CD1c-positive myeloid dendritic cell (primary cell): ENCODE measurements around the gene AMT.

Source experiments
- DNase-seq: peaks from one replicate; pipeline ENCODE4 v3.0.0-alpha.2; 2016; ENCODE audit errors: extremely low spot score

AMT gene

GRCh38 chr3:49422379-49423248 lies at the start of gene AMT:
AMT (minus strand) TSS chr3:49422473; CDS start chr3:49422450, 23 bp downstream.
- peak; percentile 47 for DNase-seq

DNA sequence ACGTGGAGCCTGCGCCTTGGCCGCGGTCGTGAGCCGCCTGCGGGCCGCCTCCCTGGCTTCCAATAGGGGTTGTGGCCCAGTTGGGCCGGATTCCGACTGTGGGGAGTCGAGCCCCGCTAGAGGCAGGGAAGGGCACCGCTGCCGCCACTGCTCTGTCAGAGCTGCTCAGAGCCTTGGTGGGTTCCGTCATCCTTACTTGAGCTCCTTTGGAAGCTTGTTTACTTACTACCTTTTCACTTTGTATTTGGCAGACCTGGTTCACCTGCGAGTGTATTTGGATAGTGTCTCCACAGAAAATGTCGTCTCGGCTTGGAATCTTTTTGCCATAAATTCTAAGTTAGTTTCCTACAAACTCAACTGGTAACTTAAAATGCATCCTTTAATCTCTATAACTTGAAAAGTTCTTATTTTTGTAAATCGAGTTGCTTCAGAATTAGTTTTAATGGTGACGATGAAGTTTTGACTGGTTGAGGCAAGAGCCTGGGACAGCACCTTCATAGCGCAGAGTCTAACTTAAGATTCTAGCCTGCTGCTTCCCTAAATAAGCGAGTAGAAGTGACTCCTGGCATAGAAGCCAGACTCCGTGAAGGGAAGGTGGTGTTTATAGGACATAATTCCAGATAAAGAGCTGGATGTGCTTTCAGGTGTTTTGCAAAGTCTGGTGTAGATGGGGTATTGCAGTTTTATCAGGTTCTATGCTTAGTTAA lies 48.6 kb upstream of the AMT start:
- peak; percentile 42 for DNase-seq

DNA sequence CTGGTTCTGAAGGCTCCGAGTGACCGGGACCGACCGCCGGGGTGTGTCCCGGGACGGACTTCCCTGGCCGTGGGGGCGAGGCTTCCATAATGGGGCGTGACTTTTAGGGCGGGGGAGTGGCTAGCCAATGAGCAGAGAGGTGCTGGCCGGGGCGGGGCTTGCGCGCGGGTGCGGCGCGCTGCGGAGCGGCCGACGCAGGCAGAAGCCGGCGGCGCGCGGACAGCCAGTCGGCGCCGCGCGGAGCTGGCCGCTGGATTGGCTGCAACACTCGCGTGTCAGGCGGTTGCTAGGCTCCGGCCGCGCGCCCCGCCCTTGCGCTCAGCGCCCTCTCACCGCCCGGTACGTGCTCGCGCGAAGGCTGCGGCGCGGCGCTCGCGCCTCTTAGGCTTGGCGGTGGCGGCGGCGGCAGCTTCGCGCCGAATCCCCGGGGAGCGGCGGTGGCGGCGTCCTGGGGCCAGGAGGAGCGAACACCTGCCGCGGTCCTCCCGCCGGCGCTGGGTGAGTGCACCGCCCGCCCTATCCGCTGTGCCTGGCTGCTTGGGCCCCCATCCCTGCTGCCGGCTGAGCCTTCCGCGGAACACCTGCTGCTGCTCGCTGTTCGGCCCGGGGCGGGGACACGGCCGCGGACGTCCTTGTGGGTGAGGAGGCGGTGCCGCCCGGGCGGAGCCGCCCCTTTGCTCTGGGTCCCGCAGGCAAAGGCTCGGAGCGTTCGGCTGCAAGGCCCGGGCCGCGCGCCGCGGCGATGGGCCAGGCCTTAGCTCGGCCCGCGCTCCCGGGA lies 47.9 kb upstream of the AMT start, which contains the start of gene DAG1:
Gene DAG1, plus strand, starts transcription at position 332 of the 778 bp plus-strand sequence. CDS start 40,268 bp downstream, outside the sequence.
- DNase-seq = peak; percentile 99

- no peak for DNase-seq
Observed at GRCh38 chr3:49469037-49469935, 47.0 kb upstream of the AMT start.

- no peak for DNase-seq
Observed at GRCh38 chr3:49466085-49466484, 43.8 kb upstream of the AMT start.

DNA sequence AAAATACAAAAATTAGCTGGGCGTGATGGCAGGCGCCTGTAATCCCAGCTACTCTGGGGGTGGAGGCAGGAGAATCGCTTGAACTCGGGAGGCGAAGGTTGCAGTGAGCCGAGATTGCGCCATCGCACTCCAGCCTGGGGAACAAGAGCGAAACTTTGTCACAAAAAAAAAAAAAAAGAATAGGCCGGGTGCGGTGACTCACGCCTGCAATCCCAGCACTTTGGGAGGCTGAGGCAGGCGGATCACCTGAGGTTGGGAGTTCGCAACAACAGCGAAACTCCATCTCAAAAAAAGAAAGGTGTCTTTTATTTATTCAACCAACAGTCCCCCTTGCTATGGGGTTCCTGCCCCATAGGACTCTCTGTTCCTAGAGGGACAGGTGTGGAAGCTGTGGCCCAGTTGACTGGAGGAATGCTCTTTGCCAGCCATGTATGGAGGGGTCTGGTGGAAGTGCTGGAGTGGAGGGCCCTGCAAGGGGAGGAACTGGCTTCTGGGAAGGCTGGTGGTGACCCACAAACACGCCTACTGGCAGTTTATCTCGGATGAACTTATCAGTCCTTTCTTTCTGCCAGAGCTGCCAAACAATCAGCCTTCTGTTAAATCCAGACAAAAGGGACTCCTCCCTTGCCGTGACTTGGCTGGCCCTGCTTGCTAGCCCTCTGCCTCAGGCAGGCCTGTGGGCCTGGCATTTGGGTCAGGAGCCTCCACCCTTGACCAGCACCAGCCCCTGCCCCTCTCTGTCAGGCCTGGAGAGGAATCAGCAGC lies 43.2 kb upstream of the AMT start:
- peak; percentile 37 for DNase-seq

GRCh38 chr3:49462222-49462621 lies 39.9 kb upstream of the AMT start:
- no peak for DNase-seq

GRCh38 chr3:49461443-49462171 lies 39.3 kb upstream of the AMT start:
- no peak for DNase-seq

GRCh38 chr3:49460956-49461355 lies 38.7 kb upstream of the AMT start:
- DNase-seq = no peak

DNA sequence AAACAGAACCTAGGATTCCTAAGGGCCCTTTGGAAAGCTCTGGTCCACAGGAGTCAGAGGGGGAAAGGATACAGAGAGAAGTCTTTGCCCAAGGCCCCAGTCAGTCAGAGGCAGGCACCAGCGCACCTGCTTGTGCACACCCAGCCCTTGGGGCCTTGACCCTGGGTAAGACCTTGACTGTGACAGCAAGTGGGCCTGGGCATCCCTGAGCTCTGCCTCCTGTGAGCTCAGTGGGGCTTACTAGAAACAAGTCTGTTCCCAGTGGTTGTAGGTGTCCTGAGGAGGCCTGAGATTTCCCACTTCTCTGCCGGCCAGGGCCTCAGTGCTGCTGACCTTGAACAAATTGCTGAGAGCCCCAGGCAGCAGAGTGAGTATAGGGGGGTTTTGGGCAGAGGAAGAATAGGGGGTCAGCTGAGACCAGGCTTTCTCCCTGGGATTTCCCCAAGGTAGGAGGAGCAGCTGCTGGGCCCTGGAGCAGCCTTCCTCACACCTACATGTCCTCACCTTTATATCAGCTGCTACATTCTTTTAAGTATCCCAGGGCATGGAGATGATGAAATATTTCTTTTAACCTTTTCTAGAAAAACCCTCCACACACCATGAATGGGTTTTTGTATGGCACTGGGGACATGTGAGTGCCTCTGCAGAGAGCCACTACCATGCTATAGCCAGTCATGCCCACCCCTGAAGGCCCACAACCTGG lies 38.1 kb upstream of the AMT start:
- DNase-seq = no peak

- DNase-seq = no peak
Observed at GRCh38 chr3:49456466-49456865, 34.2 kb upstream of the AMT start.

- no peak for DNase-seq
Observed at GRCh38 chr3:49454898-49455681, 32.8 kb upstream of the AMT start.

DNA sequence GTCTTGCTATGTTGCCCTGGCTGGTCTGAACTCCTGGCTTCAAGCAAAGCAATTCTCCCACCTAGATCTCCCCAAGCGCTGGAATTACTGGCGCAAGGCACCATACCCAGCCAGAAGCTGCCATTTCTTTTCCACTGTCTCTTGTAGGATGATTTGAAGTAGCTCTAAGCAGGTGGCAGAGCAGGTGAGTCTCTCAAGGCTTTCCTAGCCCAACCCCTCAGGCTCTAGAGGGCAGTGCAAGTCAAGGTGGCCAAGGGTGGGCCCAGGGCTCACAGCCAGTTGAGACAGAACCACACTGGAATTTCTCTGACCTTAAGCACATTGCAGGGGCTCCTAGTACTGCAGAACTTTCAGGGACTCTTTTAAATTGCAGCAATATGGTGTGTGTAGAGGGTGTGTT lies 32.2 kb upstream of the AMT start:
- no peak for DNase-seq

GRCh38 chr3:49453621-49454020 lies 31.3 kb upstream of the AMT start:
- no peak for DNase-seq

- DNase-seq = no peak
Observed at GRCh38 chr3:49445391-49445790, 23.1 kb upstream of the AMT start.

GRCh38 chr3:49434731-49435130 lies 12.5 kb upstream of the AMT start:
- no peak for DNase-seq

GRCh38 chr3:49428752-49429080 lies 6.4 kb upstream of the AMT start:
- DNase-seq = no peak

- no peak for DNase-seq
Observed at GRCh38 chr3:49427586-49427985, 5.3 kb upstream of the AMT start.
